ENCODE measurements around the gene L1CAM.

The L1CAM gene

GRCh38 chrX:153820601-153821000, 65.4 kb downstream of the L1CAM start:
- Histone ChIP-seq H3K36me3 (ENCODE audit: control insufficient read depth in 2 of 2, insufficient read depth in 1 of 2, low read length in 2 of 2) (no peaks in the 10 kb centered on the region), H3K4me1 (ENCODE audit: control insufficient read depth, insufficient read depth, low read length) (no peaks in the 10 kb centered on the region), H3K27ac (ENCODE audit: extremely low read depth, low read depth, low read length) (no peak overlapping the region), H3K9me3 (ENCODE audit: control insufficient read depth, insufficient read depth, low read depth, low read length) (no peaks in the 10 kb centered on the region), H3K4me3 (ENCODE audit: low read depth, low read length) (no peak overlapping the region)
- TF ChIP-seq ZNF157 (tag by site-specific recombination; IDR thresholded peaks at IDR 0.05): no peak
- ChIA-PET POLR2A (interaction anchor here (0.7 kb wide), 1 partner anchor 108 kb away, joined by 3 read pairs; no protein-coding TSS in a partner anchor), CTCF (interaction anchor here (0.6 to 0.7 kb wide), 4 partner anchors 58 to 112 kb away, joined by 3 to 4 read pairs (median 3); no protein-coding TSS in a partner anchor)

- Histone ChIP-seq H3K9me3 (ENCODE audit: control insufficient read depth, insufficient read depth, low read depth, low read length) (no peaks in the 10 kb centered on the region), H3K27ac (ENCODE audit: extremely low read depth, low read depth, low read length) (no peak overlapping the region), H3K4me3 (ENCODE audit: low read depth, low read length) (peak overlapping the region; percentile 27), H3K4me1 (ENCODE audit: control insufficient read depth, insufficient read depth, low read length) (no peaks in the 10 kb centered on the region), H3K36me3 (ENCODE audit: control insufficient read depth in 2 of 2, insufficient read depth in 1 of 2, low read length in 2 of 2) (no peaks in the 10 kb centered on the region)
- TF ChIP-seq ZBTB20 (tag by site-specific recombination; IDR thresholded peaks at IDR 0.05) (peak; percentile 75), IKZF3 (tag by site-specific recombination; IDR thresholded peaks at IDR 0.05) (no peak), ZNF148 (tag by site-specific recombination; IDR thresholded peaks at IDR 0.05; ENCODE audit: borderline replicate concordance) (no peak), ZSCAN5A (tag by site-specific recombination; IDR thresholded peaks at IDR 0.05) (0 out of 2 replicates have a peak, but pooled peaks have one; percentile 1), HOXA7 (CRISPR knock-in tag; IDR thresholded peaks at IDR 0.05; ENCODE audit: borderline replicate concordance) (no peak), ZNF677 (tag by site-specific recombination; IDR thresholded peaks at IDR 0.05) (no peak), ZBTB44 (tag by site-specific recombination; IDR thresholded peaks at IDR 0.05) (no peak), GLIS2 (tag by site-specific recombination; IDR thresholded peaks at IDR 0.05) (peak; percentile 43), ZNF10 (tag by site-specific recombination; IDR thresholded peaks at IDR 0.05) (no peak), ZNF488 (tag by site-specific recombination; IDR thresholded peaks at IDR 0.05) (no peak), KLF8 (tag by site-specific recombination; IDR thresholded peaks at IDR 0.05) (no peak), ZNF211 (tag by site-specific recombination; IDR thresholded peaks at IDR 0.05; ENCODE audit: low read depth) (no peak)
- CTCF ChIA-PET: interaction anchor here (0.6 to 1.8 kb wide), 3 partner anchors 111 to 210 kb away, joined by 3 to 6 read pairs (median 3); no protein-coding TSS in a partner anchor
- POLR2A ChIA-PET: interaction anchor here (1.0 to 2.1 kb wide), 6 partner anchors 8 to 152 kb away, joined by 3 to 12 read pairs (median 3); partner anchors contain the start of genes HCFC1, IDH3G and SSR4
Observed at GRCh38 chrX:153819384-153820040, 66.5 kb downstream of the L1CAM start.

Measured in HEK293 (cell line).